GM20431 (cell line): ENCODE results near the gene ADAMTS7.
"Not testable (repeated sequence)": the region's sequence is repeated elsewhere in the genome, so short reads cannot be mapped to it uniquely, and the experiment has no call there.

Source experiments
- in situ Hi-C: fragments of 300-500 bp; cut with MseI, MboI; formaldehyde crosslinking; loops from one replicate; pipeline ENCODE4 v1.15.0; 2020; ENCODE audit warnings: low sequenced_read_pairs; ENCODE audit not compliant: unreplicated experiment

ADAMTS7 gene

GRCh38 chr15:78756781-78757635, 54.3 kb downstream of the ADAMTS7 start:
- in situ Hi-C loops, result not testable (repeated sequence)

DNA sequence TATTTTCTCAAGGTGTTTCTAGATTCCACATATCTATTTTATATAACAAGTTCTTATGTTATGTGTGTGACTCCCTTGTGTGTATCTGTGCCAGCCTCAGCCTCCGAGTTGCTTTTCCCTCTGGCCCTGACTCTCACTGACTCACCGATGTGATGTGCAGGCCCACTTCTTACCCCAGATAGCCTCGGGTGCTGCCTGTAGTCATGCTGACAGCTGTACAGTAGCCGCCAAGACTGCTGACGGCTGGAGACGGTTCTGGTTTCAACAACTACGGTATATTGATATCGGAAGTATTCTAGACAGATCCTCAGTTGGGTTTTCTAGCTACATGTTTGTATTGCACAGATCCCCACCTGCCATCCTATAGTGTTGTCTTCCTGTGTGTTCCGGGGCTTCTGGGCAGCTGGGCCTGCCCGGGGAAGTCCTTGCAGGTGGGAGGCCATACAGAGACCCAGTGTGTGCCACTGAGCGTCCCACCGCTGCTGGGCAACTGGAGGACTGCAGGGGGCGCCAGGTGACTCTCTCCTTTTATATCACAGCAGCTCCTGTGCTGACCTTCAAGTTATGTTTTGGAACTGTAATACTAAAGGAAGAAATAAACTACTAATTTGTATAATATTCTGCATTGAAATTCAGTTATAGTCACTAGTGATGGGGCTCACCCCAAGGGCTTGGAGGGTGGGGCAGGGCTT, 55.2 kb downstream of the ADAMTS7 start:
- in situ Hi-C loops, result not testable (repeated sequence)

DNA sequence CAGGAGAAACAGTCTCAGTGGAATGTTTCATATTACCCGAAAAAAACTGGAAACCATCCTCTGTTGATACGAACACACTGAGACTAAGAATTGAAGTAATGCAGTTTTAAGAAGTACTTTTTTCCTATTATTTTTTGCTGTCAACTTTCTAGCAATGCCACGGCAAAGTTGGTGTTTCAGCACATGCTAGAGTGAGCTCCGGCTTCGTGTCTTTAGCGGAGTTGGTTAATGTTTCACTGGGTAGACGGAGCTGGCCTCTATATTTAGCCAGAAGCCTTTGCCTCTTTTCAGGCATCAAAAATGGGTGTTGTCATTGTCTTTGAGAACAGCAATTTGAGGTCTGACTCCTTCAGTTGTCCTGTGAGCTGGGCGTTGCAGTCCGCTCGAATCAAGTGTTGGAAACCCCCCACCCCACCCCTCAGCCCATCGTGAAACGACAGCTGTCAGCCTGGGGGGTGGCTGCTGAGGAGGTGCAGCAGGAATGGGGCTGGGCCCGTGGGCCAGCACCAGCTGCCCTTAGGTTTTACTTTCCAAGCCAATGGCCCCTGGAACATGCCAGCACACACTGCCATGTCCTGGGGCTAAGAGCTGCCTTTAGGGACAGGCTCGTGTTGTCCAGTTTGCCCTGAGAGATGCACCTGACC, 56.5 kb downstream of the ADAMTS7 start:
- in situ Hi-C loops, result not testable (repeated sequence)

DNA sequence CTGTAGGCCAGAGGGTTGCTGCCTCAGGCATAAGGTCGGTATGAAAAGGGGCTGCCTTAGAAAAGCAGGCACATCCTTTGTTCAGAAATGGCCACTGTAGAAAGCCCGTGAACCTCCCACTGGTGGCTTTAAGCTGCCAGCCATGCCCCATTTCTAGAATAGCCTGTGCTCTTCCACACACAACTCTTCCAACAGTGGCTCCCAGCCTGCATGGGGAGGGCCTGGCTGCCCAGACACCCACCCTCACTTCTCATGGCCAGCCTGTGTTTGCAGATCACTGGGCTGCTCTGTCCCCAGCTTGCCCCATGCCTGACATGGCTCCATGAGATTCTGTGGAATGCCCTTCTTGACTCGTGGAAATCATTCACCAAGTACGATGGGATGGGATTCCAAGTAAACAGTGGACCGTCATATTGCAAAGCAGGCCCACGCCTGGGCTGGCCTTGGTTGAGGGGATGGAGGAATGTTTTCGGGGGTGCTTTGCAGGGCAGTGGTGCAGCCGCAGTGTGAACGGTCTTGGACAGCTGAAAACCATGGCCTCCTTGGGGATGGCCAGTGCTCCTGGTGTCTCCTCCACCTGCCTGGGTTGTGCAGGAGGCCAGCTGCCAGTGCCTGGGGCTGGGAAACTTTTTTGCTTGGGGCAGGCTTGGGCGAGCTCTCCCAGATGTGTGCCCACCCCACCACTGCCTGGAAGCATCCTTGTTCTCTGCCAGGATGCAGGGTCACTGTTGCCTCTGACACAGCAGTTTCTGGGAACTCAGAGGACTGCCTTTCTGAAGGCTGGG, 57.3 kb downstream of the ADAMTS7 start:
- in situ Hi-C loops, result not testable (repeated sequence)

GRCh38 chr15:78753359-78753659, 58.0 kb downstream of the ADAMTS7 start:
- in situ Hi-C loops, result not testable (repeated sequence)

- in situ Hi-C loops, result no loop called here
Measured at GRCh38 chr15:78752492-78753358, 58.5 kb downstream of the ADAMTS7 start.

GRCh38 chr15:78751602-78751979, 59.7 kb downstream of the ADAMTS7 start:
- in situ Hi-C loops, result no loop called here

DNA sequence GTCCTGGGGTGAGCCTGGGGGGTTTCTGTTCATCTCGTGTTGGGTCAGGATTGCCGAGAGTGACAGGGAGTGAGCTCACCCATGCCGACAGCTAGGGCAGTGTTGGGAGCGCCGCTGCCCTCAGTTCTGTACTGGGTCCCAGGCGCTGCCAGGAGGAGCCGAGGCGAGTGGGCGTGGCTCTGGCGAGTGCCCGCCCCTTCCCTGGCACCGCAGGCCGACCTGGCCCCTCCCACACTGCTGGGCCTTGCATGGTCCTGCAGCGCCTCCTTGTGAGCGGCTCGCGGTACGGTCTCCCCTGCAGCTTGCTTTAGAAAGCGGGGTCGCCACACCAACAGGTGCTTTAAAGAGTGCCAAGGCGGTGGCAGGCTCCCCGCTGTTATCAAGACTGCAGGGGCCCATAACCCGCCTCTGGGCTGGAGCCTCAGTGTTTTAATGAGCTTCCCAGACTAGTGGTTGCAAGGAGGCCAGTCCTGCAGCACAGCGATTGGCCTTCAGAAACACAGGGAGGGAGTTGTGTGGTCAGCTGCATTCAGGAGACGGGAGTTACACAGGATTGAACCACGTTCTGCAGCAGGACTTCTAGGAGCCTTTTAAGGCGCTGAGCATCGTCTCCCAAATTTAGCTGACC, 60.2 kb downstream of the ADAMTS7 start:
- in situ Hi-C loops, result not testable (repeated sequence)

- in situ Hi-C loops, result no loop called here
Measured at GRCh38 chr15:78750566-78750965, 60.7 kb downstream of the ADAMTS7 start.

DNA sequence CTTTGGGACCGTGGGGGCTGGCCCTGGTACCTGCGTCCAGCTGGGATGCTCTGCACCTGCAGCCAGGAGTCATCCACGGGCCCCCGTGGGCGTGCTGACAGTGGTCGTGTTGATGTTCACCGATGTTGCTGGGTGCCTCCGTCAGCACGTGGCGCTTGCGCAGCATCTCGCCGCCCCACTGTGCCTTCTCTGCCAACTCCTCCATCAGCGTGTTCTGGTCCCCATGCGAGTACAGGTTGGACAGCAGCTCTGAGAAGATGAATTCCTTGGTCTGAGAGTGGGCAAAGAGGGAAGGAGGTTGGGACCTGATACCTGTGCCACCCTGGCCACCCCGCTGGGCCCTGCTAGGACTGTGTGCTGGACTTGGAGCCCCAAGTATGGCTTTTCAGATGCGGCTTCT, 61.4 kb downstream of the ADAMTS7 start:
- in situ Hi-C loops, result no loop called here

DNA sequence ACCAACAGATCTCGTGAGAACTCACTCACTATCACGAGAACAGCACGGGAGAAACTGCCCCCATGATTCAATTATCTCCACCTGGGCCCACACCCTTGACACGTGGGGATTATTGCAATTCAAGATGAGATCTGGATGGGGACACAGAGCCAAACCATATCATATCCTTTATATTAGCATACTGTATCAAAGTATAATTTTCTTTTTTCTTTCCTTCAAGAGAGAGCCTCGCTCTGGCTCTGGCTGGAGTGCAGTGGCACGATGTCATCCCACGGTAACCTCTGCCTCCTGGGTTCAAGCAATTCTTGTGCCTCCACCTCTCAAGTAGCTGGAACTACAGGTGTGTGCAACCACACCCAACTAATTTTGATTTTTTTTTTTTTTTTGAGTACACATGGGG, 63.4 kb downstream of the ADAMTS7 start:
- in situ Hi-C loops, result not testable (repeated sequence)

DNA sequence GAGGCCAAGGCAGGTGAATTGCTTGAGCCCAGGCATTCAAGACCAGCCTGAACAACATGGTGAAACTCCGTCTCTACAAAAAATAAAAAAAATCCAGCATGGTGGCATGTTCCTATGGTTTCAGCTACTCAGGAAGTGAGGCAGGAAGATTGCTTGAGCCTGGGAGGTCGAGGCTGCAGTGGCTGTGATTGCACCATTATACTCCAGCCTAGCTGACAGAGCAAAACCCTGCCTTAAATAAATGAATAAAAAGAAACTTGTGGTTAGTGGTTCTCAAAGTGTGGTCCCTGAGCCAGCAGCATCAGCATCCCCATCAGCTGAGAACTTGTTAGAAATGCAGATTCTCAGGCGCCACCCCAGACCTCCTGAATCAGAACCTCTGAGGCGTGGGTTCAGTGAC, 69.6 kb downstream of the ADAMTS7 start:
- in situ Hi-C loops, result not testable (repeated sequence)

GRCh38 chr15:78740904-78741274, 70.4 kb downstream of the ADAMTS7 start:
- in situ Hi-C loops, result no loop called here

DNA sequence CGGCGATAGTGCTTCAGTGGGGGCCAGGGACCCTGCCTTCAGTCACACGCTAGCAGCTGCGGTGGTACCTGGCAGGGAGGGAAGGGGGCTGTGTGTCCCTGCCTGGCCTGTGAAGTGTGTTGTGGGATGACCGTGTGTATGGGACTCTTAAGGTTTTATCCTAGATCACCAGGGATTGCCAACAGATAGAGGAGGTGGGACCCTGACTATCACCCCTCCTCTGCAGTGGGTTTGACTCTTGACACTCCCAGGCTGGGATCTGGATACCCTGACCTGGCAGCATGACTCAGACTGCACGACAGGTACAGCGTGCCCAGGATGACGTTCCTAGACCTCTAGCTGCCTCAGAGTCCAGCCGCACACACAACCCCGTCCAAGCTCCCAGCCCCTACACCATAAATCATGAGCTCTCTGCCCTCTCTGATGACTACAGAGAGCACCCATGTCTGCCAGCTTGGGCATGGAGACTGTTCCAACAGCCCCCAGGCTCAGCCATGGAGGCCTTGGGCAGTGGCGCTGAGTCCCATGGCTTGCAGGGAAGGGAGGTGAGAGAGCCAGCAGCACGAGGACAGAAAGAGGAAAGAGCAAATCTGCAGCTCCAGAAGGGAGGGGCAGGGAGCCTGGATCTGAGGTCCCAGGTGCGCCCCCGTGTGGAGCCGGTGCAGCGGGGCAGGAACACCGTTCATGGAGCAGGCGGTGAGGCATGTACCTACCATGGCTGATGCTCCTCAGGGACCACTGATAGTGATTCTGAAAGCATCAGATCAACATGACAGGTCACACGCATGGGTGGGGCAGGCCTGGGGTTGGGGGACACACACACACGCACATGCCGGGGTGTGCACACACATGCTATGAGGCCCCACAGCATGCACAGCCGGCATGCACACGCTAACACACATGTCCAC, 71.0 kb downstream of the ADAMTS7 start:
- in situ Hi-C loops, result no loop called here

- in situ Hi-C loops, result no loop called here
Measured at GRCh38 chr15:78739206-78739605, 72.1 kb downstream of the ADAMTS7 start.

- in situ Hi-C loops, result not testable (repeated sequence)
Measured at GRCh38 chr15:78737931-78738558, 73.2 kb downstream of the ADAMTS7 start.

GRCh38 chr15:78737187-78737820, 74.0 kb downstream of the ADAMTS7 start:
- in situ Hi-C loops, result no loop called here
